Stimulated activated CD4-positive, alpha-beta T cell treated with anti-CD3 and anti-CD28 coated beads, Interleukin-1b, Interleukin-23, amount 100 ng/mL, for 24 hours (primary cell): Measurements from ENCODE around the gene PHACTR4.
A peak's percentile ranks its signal among the peaks of the same experiment; 100 is the strongest.

Experiments
- DNase-seq, 4 experiments: peaks; one replicate each; pipeline ENCODE4 v3.0.0-alpha.2; 2020; ENCODE audit warnings: low read depth in 4 of 4, low spot score in 1 of 4

PHACTR4 gene

GRCh38 chr1:28494737-28495136 lies 125.2 kb downstream of the PHACTR4 start:
- DNase-seq: no peak

- DNase-seq: no peak
These were observed 130.0 kb downstream of the PHACTR4 start for GRCh38 chr1:28499553-28499952.

DNA sequence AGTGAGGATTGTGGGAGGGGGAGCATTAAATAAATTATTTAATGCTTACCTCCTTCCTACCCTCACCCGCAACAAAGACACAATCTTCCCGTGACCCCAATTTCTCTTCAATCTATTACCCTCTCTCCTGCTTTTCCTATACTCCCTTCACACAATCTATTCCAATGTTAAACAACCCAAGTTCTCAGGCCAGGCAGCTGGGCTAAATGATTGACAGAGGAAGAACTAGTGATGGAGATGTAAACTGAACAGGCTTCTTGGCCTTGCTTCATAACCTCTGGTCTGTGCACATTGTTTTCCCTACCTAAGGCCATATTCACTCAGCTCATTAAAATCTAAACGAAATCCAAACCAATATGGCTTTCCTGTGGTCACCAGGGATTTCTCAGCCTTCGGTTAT lies 132.4 kb downstream of the PHACTR4 start:
- DNase-seq: no peak

DNA sequence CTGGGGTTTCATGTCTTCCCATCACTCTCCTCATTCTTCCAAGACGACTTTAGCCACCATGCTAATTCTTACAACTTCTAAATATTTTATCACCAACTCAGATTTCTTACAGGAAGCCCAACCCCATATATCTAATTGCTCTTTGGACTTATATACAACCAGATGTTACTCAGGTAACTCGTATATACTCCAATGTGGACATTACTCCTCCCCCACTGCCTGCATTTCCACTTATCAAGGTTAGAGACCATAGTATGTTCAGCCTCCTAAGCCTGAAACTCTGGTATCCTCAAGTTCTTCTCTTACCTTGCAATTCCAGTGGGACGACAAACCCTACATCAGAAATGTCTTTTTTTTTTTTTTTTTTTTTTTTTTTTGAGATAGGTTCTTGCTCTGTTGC lies 133.6 kb downstream of the PHACTR4 start:
- no peak for DNase-seq

DNA sequence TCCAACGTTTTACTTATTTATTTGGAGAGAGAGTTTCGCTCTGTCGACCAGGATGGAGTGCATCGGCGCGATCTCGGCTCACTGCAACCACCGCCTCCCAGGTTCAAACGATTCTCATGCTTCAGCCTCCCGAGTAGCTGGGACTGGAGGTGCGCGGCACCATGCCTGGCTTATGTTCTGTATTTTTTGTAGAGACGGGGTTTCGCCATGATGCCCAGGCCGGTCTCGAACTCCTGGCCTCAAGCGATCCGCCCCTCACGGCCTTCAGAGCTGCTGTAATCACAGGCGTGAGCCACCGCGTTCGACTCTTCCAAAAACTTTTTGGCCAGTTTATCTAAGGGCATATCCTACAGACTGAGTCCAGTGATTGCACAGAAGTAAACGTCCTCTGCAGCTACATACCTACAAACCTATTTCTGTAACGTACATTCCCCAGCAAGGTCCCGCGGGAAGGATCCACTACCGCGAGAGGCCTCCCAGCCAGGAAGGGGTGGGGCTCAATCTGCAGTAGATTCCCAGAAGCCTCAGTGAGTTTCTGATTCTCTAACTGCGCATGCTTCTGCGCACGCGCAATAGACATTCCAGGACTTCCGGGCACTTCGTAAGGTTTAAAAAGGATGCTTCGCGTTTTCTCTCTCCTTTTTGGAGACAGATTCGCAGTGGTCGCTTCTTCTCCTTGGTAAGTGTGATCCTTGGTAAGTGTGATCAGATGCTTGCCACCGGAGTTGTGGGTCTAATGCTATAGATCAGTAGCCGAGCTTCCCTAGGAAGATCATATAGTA lies 136.1 kb downstream of the PHACTR4 start, which contains the start of gene RCC1:
TSS of gene RCC1 (plus strand) at position 638 of the 782 bp plus-strand sequence. CDS start 23,824 bp downstream, outside the sequence.
- peak; percentile 72 to 93 (median 84) for DNase-seq

GRCh38 chr1:28506907-28507246 lies 137.3 kb downstream of the PHACTR4 start:
- no peak for DNase-seq

DNA sequence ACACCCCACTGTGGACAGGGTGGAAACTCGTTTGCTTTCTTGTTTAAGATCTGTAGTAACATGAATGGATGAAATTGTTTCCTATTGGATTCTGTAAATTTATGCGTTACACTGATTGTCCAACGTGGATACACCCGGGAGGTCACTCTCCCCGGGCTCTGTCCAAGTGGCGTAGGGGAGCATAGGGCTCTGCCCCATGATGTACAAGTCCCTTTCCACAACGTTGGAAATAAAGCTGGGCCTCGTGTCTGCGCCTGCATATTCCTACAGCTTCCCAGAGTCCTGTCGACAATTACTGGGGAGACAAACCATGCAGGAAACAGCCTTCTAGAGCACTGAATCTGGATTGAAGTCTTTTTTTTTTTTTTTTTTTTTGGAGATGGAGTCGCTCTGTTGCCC lies 137.7 kb downstream of the PHACTR4 start:
- DNase-seq: peak in 1 of 4 experiments; percentile 29

DNA sequence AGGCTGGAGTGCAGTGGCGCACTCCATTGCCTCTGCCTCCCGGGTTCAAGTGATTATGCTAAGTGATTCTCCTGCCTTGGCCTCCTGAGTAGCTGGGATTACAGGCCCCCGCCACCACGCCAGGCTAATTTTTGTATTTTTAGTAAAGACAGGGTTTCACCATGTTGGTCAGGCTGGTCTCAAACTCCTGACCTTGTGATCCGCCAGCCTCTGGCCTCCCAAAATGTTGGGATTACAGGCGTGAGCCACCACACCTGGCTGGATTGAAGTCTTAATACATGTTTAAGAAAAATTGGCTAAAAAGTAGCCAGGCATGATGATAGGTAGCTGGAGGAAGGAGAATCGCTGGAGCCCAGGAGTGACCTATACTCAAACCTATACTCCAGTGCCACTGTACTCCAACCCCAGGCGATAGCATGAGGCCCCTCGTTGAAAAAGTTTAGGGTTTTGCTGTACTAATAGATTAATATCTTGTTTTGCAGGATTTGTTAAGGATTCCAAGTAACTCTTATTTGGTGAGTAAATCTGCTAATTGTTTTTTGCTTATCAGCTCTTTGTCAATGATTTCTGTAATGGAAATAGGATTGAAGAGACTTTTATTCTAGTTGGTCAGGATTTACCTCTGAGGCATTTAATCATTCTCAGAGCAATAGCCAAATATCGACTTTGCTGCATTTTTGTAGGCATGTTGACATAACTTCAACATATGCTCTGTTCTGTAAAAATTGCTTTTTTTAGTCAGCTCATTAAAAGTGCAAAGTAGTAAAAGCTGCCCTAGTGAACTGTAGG lies 138.3 kb downstream of the PHACTR4 start:
- DNase-seq: peak in 1 of 4 experiments; percentile 17

GRCh38 chr1:28508435-28508754 lies 138.9 kb downstream of the PHACTR4 start:
- peak in 1 of 4 experiments; percentile 11 for DNase-seq

DNA sequence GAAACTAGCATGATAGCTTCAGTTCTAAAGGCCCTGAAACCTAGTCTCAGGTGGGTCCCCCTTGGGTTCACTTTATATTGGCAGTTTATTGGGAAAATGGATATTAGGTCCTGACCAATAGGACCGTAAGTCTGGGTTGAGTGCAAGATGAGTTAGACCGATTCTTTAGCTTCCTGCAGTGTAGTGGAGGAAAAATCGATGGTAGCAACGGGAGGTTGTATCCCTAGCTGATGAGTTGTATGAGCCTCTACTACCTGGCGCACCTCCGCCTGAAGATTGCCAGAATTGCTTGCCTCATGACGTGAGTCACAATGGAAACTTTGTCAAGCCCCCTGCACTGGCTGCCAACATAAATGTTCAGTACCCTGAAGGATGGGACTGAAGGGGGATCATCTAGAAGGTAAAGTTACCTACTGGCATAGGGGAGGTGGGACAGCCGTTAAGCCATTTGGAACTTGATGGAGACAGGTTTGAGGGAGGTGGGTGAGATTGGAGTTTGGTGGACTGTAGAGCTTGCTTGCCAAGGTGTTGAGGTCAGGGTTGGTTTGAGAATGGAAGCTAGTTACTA lies 140.2 kb downstream of the PHACTR4 start:
- peak in 1 of 4 experiments; percentile 26 for DNase-seq

DNA sequence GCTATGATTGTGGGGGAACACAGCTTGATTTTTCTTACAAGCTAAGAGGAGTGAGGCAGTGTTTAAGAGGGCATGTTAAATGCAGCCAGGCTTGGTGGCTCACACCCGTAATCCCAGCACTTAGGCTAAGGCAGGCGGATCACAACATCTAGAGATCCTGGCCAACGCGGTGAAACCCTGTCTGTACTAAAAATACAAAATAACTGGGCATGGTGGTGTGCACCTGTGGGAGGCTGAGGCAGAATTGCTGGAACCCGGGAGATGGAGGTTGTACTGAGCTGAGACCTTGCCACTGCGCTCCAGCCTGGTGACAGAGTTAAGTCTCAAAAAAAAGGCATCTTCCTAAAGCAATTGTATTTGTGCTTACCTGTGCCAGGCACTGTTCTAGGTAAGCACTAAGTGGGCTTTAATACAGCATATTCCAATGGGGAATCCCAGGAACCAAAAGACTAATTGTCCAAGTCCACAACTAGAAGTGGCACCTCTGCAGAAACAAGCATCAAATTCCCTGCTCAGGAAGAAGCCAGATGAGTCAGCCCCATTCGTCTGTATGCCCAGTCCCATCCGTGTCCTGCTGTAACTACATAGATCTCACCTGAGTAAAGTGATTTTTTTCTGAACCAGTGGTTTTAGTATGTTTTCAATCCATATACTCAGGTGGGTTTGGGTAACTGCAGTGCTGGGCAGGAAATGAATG lies 140.9 kb downstream of the PHACTR4 start:
- DNase-seq: peak in 1 of 4 experiments; percentile 33

GRCh38 chr1:28510970-28511440 lies 141.5 kb downstream of the PHACTR4 start:
- DNase-seq: peak in 1 of 4 experiments; percentile 33

DNA sequence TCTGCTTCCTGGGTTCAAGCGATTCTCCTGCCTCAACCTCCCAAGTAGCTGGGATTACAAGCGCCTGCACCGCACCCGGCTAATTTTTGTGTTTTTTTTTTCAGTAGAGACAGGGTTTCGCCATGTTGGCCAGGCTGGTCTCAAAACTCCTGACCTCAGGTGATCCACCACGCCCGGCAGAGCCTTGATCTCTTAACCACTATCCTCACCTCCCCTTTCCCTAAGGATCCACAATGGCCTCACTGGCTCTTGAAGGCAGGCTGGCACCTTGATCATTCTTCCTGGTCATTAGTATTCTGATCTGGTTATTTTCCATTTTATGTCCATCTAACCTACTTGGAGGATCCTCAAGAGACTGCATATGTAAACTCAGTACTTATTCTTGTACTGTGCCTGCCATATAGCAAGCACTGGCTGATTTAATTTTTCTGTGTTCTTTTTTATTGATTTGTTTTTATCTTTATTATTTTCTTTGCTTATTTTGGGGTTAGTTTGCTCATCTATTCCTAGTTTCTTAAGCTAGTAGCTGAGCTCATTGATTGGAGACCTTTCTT lies 142.6 kb downstream of the PHACTR4 start:
- peak in 1 of 4 experiments; percentile 20 for DNase-seq

GRCh38 chr1:28514445-28514933 lies 144.9 kb downstream of the PHACTR4 start:
- DNase-seq: peak in 1 of 4 experiments; percentile 15

- no peak for DNase-seq
These were observed 147.0 kb downstream of the PHACTR4 start for GRCh38 chr1:28516518-28516956.

- DNase-seq: no peak
These were observed 148.1 kb downstream of the PHACTR4 start for GRCh38 chr1:28517649-28517999.

DNA sequence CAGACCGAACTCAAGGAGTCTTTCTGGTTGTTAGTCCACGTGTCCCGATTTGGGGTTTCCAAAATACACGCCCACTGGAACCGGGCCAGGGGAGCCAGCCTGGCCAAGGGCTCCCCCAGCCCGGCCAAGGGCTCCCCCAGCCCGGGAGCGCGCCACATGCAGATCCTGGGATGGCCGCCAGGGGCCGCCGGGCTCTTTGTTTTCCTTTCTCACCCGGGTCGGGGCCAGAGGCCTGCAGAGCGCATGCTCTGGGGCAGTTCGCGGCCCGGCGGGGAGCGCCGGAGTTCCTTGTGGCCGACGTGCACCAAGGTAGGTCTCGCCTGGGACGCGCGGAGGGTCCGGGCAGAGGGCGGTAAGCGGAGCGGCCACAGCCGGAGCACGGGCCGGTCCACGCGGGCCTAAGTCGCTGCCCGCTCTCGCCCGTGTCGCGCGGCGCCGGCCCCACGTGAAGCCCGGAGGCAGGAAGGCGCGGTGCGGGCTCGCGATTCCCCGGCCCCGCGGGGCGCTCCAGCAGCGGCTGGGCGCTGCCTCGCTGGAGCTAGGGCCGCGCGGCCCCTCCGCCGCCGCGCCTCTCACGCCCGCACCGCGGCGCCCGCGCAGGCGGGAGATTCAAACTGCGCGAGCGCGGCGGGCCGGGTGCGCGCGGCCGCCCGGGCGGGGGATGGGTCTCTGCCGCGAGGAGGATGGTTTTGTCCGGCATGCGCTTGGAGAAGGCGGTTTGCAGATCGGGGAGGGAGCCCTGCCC lies 148.6 kb downstream of the PHACTR4 start:
- peak; percentile 81 to 90 (median 84) for DNase-seq

- peak in 1 of 4 experiments; percentile 32 for DNase-seq
These were observed 149.3 kb downstream of the PHACTR4 start for GRCh38 chr1:28518745-28519341.

- no peak for DNase-seq
These were observed 150.6 kb downstream of the PHACTR4 start for GRCh38 chr1:28519946-28520725.
